SKM-1 treated with dmso at 0.1 percent for 144 hours (cell line): Measurements from ENCODE around the gene CNIH3.
A peak's percentile ranks its signal among the peaks of the same experiment; 100 is the strongest.
"Not testable (repeated sequence)": the region's sequence is repeated elsewhere in the genome, so short reads cannot be mapped to it uniquely, and the experiment has no call there.

Experiments
- DNase-seq: peaks from one replicate; lab custom pipeline; 2025; ENCODE audit not compliant: unreplicated experiment; lab: John Stamatoyannopoulos, UW

The CNIH3 gene

GRCh38 chr1:224615861-224616755, at the start of gene CNIH3:
Gene CNIH3, plus strand, starts transcription at chr1:224616317. Its CDS starts 858 bp downstream, at chr1:224617175.
- DNase-seq = no peak

GRCh38 chr1:224566492-224566891, 49.6 kb upstream of the CNIH3 start:
- not testable (repeated sequence) for DNase-seq

GRCh38 chr1:224569276-224569675, 46.8 kb upstream of the CNIH3 start:
- DNase-seq = no peak

GRCh38 chr1:224571975-224572374, 44.1 kb upstream of the CNIH3 start:
- not testable (repeated sequence) for DNase-seq

- no peak for DNase-seq
Measured at GRCh38 chr1:224579526-224579925, 36.6 kb upstream of the CNIH3 start.

- DNase-seq = no peak
Measured at GRCh38 chr1:224580006-224580405, 36.1 kb upstream of the CNIH3 start.

- no peak for DNase-seq
Measured at GRCh38 chr1:224582041-224582440, 34.1 kb upstream of the CNIH3 start.

- DNase-seq = no peak
Measured at GRCh38 chr1:224583774-224584173, 32.3 kb upstream of the CNIH3 start.

- no peak for DNase-seq
Measured at GRCh38 chr1:224585051-224585450, 31.1 kb upstream of the CNIH3 start.

- DNase-seq = no peak
Measured at GRCh38 chr1:224587051-224587450, 29.1 kb upstream of the CNIH3 start.

GRCh38 chr1:224588515-224588914, 27.6 kb upstream of the CNIH3 start:
- DNase-seq = no peak

GRCh38 chr1:224589006-224589405, 27.1 kb upstream of the CNIH3 start:
- DNase-seq = no peak

- DNase-seq = no peak
Measured at GRCh38 chr1:224591326-224591725, 24.8 kb upstream of the CNIH3 start.

GRCh38 chr1:224592636-224593582, 23.2 kb upstream of the CNIH3 start:
- peak; percentile 81 for DNase-seq

- no peak for DNase-seq
Measured at GRCh38 chr1:224594360-224594759, 21.8 kb upstream of the CNIH3 start.

GRCh38 chr1:224594851-224595250, 21.3 kb upstream of the CNIH3 start:
- no peak for DNase-seq

GRCh38 chr1:224605482-224606181, 10.5 kb upstream of the CNIH3 start:
- no peak for DNase-seq

GRCh38 chr1:224607188-224608148, 8.6 kb upstream of the CNIH3 start:
- DNase-seq = no peak

GRCh38 chr1:224609333-224609732, 6.8 kb upstream of the CNIH3 start:
- no peak for DNase-seq

- no peak for DNase-seq
Measured at GRCh38 chr1:224612246-224612645, 3.9 kb upstream of the CNIH3 start.
